Prostate gland (tissue), 2 donors: ENCODE data around the gene MBD2. TPM values are rescaled to one million over a fixed set of nuclear protein-coding genes. Genes with fewer than 3 reads are reported as not detected.

ENCODE experiments used
- DNase-seq: peaks from one replicate; pipeline ENCODE4 v3.0.0-alpha.2; 2019; ENCODE audit warnings: low spot score
- H3K27ac ChIP-seq, 2 donors: fragments of 200-600 bp; sonication (generic); 2 replicates each; pipeline ENCODE4 v1.5.1; 2017 to 2019
- H3K27me3 ChIP-seq: fragments of 200-600 bp; sonication (generic); replicated peaks from 2 replicates; pipeline ENCODE4 v1.5.1; 2019; ENCODE audit not compliant: insufficient read depth
- H3K36me3 ChIP-seq, 2 donors: fragments of 200-600 bp; sonication (generic); 1 replicate in 1 of 2; 2 replicates in 1 of 2; pipeline versions ENCODE4 v1.5.1 to v1.8.1; 2017 to 2019
- H3K4me1 ChIP-seq: fragments of 200-600 bp; sonication (generic); replicated peaks from 2 replicates; pipeline ENCODE4 v1.5.1; 2019
- H3K4me3 ChIP-seq, 2 donors: fragments of 200-600 bp; sonication (generic); 2 replicates each; pipeline ENCODE4 v1.5.1; 2017 to 2019
- H3K9me3 ChIP-seq: fragments of 200-600 bp; sonication (generic); 2 replicates; pipeline ENCODE4 v1.5.1; 2017
- POLR2A ChIP-seq: fragments of 450-650 bp; IDR thresholded peaks from one replicate; pipeline ENCODE4 v1.6.1; 2016; ENCODE audit warnings: antibody characterized with exemption, mild to moderate bottlenecking
- POLR2AphosphoS5 ChIP-seq: sonication (generic); formaldehyde crosslinking; IDR thresholded peaks from one replicate; pipeline ENCODE4 v1.6.1; 2017; ENCODE audit warnings: antibody characterized with exemption
- WGBS: methylation state at CpG from one replicate; pipeline ENCODE4 v1.1.5; 2018; 5-methylcytosine and 5-hydroxymethylcytosine counted together
- intact Hi-C: fragments of 100-400 bp; cut with DNase I; formaldehyde crosslinking; loops from one replicate; pipeline ENCODE4 v1.14.2; 2022
- total RNA-seq, 2 donors: library from RNA; depleted of rRNA; stranded (reverse); fragments of >200 nt; gene quantifications; one replicate each; pipeline ENCODE4 v1.1.0, GENCODE V29; 2016
- TF ChIP-seq, protein P1 (sequence below), 4 experiments: fragments of 200-600 bp in 2 of 4; fragments of 450-650 bp in 2 of 4; sonication (generic) in 2 of 4; IDR thresholded peaks; 1 replicate in 3 of 4; 2 replicates in 1 of 4; pipeline ENCODE4 v1.5.1; 2016 to 2019; ENCODE audit warnings: antibody characterized with exemption in 4 of 4, mild to moderate bottlenecking in 2 of 4, moderate library complexity in 2 of 4

The MBD2 gene
- total RNA-seq, result 10 to 100 TPM; 33.3 to 50.3 TPM

DNA sequence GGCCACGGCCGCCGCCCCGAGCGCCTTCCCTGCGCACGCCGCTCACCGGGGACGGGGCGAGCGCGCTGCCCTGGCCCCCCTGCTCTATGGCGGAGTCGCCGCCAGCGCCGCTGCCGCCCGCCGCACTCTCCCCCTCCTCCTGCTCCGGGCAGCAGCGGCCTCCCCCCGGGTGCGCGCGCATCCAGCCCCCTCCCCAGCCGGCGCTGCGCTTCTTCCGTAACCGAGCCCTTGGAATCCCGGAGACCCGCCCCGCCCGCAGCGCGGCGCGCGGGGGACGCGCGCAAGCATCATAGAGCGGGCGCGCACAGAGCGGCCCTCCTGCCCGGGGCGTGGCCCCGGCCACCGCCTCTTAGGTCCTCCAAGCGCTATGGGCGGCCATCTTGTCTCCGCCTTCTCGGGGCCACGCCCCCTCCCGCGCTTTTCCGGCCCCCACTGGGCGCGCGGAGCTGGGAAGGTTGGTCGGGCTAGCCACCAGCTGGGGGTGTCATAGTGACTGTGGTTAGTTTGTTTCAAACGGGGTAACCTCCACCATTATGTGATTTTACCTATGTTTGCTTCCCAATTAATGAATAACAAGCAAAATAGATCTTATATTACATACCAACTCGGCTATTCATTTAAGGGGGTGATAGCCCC is at the start of gene MBD2:
TSS of gene MBD2 (minus strand) at position 291 of the 636 bp plus-strand sequence. CDS start at position 181, 110 bp downstream.
- Histone ChIP-seq H3K36me3 (no peaks in the 10 kb centered on the region), H3K4me3 (peak within 1 kb of the TSS; percentile 73 to 80), H3K4me1 (peaks cover 8% of the 10 kb centered on the region), H3K9me3 (no peaks in the 10 kb centered on the region), H3K27me3 (no peaks in the 10 kb centered on the region), H3K27ac (peak within 1 kb of the TSS; percentile 86 to 90)
- WGBS, result 0% methylated on average over 9 of the region's 66 CpGs
- intact Hi-C loops, result loop anchor here (2.0 to 10.0 kb wide), 2 partner anchors 44 to 130 kb away; partner anchors contain the start of genes C18orf54, POLI and STARD6
- TF ChIP-seq POLR2A, result peak; percentile 76
- TF ChIP-seq POLR2AphosphoS5, result peak; percentile 74
- TF ChIP-seq, protein P1, sequence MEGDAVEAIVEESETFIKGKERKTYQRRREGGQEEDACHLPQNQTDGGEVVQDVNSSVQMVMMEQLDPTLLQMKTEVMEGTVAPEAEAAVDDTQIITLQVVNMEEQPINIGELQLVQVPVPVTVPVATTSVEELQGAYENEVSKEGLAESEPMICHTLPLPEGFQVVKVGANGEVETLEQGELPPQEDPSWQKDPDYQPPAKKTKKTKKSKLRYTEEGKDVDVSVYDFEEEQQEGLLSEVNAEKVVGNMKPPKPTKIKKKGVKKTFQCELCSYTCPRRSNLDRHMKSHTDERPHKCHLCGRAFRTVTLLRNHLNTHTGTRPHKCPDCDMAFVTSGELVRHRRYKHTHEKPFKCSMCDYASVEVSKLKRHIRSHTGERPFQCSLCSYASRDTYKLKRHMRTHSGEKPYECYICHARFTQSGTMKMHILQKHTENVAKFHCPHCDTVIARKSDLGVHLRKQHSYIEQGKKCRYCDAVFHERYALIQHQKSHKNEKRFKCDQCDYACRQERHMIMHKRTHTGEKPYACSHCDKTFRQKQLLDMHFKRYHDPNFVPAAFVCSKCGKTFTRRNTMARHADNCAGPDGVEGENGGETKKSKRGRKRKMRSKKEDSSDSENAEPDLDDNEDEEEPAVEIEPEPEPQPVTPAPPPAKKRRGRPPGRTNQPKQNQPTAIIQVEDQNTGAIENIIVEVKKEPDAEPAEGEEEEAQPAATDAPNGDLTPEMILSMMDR (IDR thresholded peaks at IDR 0.05), result peak in 2 of 4 experiments; percentile 38 to 43
- peak; percentile 93 for DNase-seq

DNA sequence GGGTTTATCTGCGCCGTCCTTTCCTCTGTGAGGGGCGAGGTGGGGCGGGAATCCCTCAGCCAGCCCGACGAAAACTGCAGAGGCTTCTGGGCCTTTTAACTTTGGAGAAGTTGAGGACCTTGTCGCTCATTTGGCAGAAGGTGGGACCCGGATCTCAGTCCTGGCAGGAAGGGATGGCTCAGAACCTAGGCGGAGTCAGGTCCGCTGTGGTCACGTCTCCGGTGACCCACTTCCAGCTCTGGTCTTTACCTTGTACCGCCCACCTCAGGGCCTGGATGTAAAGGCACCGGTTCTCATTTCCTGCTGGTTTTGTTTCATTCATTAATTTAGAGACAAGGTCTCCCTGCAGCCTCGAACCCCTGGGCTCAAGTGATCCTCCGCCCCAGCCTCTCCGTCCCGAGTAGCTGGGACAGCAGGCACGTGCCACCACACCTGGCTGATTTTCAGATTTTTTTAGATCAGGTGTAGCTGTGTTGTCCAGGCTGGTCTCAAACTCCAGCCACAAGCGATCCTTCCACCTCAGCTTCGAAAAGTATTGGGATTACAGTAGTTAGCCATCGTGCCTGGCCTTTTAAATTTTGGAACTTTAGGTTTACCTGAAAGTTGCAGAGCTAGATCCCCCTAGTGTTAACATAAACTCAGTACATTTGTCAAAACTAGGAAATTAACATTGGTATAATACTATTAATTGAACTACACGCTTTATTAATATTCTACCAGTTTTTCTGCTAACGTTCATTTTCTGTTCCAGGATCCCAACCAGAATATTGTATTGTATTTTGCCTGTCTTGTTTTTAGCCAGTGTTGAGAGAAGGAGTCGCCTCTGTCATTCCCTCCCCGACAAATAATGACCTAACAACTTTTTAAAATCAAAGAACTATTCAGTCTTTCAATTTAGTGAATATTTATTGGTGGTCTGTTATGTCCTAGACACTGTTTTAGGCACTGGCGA is 45.7 kb upstream of the MBD2 start:
- no peaks in the 10 kb centered on the region for H3K9me3 ChIP-seq
- peak; percentile 32 for TF ChIP-seq POLR2AphosphoS5
- TF ChIP-seq POLR2A, result no peak
- TF ChIP-seq, protein P1 (IDR thresholded peaks at IDR 0.05), result peak in 3 of 4 experiments; percentile 42 to 66 (median 61)
- DNase-seq, result peak; percentile 39
- intact Hi-C loops, result loop anchor here (2.0 kb wide), 1 partner anchor 45 kb away; the partner anchor contains the start of gene MBD2
- WGBS, result 7% methylated on average over 27 of the region's 27 CpGs
- H3K27ac ChIP-seq, result peak overlapping the region; percentile 92 to 94
- H3K4me1 ChIP-seq, result no peaks in the 10 kb centered on the region
- no peaks in the 10 kb centered on the region for H3K36me3 ChIP-seq
- H3K4me3 ChIP-seq, result peak overlapping the region; percentile 58 to 83
- no peaks in the 10 kb centered on the region for H3K27me3 ChIP-seq

DNA sequence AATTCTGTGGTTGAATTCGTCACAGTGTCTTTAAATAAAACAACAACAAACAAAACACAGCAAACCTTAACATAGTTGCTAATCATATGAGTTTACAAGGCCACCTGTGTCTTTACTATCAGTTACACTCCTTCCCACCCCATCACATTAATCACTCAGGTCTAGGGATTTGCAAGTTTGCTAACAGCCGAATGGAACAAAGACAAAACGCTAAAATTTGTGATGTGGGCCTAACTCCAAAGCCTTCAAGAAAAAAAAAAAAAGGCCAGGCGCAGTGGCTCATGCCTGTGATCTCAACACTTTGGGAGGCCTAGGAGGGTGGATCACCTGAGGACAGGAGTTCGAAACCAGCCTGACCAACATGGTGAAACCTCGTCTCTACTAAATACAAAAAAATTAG is 44.3 kb upstream of the MBD2 start:
- WGBS, result 51% methylated on average over 6 of the region's 6 CpGs

DNA sequence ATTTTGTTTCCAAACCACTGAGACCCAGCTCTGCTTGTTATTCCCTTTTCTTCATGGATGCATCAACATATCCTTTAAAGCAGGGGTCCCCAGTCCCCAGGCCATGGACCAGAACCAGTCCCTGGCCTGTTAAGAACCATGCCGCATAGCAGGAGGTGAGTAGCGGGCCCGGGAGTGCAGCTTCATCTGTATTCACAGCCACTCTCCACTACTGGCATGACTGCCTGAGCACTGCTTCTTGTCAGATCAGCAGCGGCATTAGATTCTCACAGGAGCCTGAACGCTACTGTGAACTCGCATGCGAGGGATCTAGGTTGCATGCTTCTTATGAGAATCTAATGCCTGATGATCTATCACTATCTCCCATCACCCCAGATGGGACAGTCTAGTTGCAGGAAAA is 43.2 kb upstream of the MBD2 start:
- Histone ChIP-seq H3K36me3 (no peaks in the 10 kb centered on the region), H3K9me3 (no peaks in the 10 kb centered on the region), H3K4me1 (no peaks in the 10 kb centered on the region), H3K4me3 (no peak overlapping the region), H3K27me3 (no peaks in the 10 kb centered on the region), H3K27ac (no peak overlapping the region)
- TF ChIP-seq, protein P1 (IDR thresholded peaks at IDR 0.05), result no peak
- TF ChIP-seq POLR2A, result no peak
- no peak for TF ChIP-seq POLR2AphosphoS5
- WGBS, result 97% methylated on average over 7 of the region's 7 CpGs
- intact Hi-C loops, result loop anchor here (2.0 kb wide), 1 partner anchor 43 kb away; the partner anchor contains the start of gene MBD2
- no peak for DNase-seq

More for the DNA sequence above, 44.3 kb upstream of the MBD2 start:
- no peak for TF ChIP-seq POLR2AphosphoS5
- no peak for TF ChIP-seq POLR2A
- TF ChIP-seq, protein P1 (IDR thresholded peaks at IDR 0.05), result no peak
- peak overlapping the region; percentile 92 to 94 for H3K27ac ChIP-seq
- no peaks in the 10 kb centered on the region for H3K36me3 ChIP-seq
- peak overlapping the region; percentile 58 to 83 for H3K4me3 ChIP-seq
- no peaks in the 10 kb centered on the region for H3K9me3 ChIP-seq
- intact Hi-C loops, result loop anchor here (2.0 kb wide), 1 partner anchor 44 kb away; the partner anchor contains the start of gene MBD2
- no peaks in the 10 kb centered on the region for H3K4me1 ChIP-seq
- no peak for DNase-seq
- H3K27me3 ChIP-seq, result no peaks in the 10 kb centered on the region
